Peyer's patch (tissue), 4 donors: Measurements from ENCODE around the gene GAB1. TPM values are rescaled to one million over a fixed set of nuclear protein-coding genes. Genes with fewer than 3 reads are reported as not detected.

Source experiments
- DNase-seq, 3 donors: peaks; one replicate each; pipeline ENCODE4 v3.0.0-alpha.2; 2017 to 2019
- H3K27ac ChIP-seq, 4 donors: fragments of 200-600 bp; sonication (generic); one replicate each; pipeline ENCODE4 v1.5.1; 2016 to 2019
- H3K27me3 ChIP-seq, 2 donors: fragments of 200-600 bp; sonication (generic); one replicate each; pipeline ENCODE4 v1.5.1; 2019
- H3K36me3 ChIP-seq, 3 donors: fragments of 200-600 bp; sonication (generic); one replicate each; pipeline ENCODE4 v1.5.1; 2016 to 2019
- H3K4me1 ChIP-seq, 4 donors: fragments of 200-600 bp; sonication (generic); one replicate each; pipeline ENCODE4 v1.5.1; 2016 to 2019
- H3K4me3 ChIP-seq, 4 donors: fragments of 200-600 bp; sonication (generic); 1 replicate in 3 of 4; 2 replicates in 1 of 4; pipeline ENCODE4 v1.5.1; 2016 to 2019; ENCODE audit warnings: mild to moderate bottlenecking in 1 of 4
- H3K9me3 ChIP-seq, 4 donors: fragments of 200-600 bp; sonication (generic); one replicate each; pipeline ENCODE4 v1.5.1; 2016 to 2019; ENCODE audit warnings: mild to moderate bottlenecking in 1 of 4
- CTCF ChIP-seq, 6 experiments: fragments of 450-650 bp in 4 of 6; fragments of 200-600 bp in 2 of 6; sonication (generic) in 1 of 6; IDR thresholded peaks; one replicate each; pipeline ENCODE4 v1.5.1; 2017 to 2019; ENCODE audit warnings: antibody characterized with exemption in 6 of 6, mild to moderate bottlenecking in 3 of 6, moderate library complexity in 1 of 6
- POLR2A ChIP-seq, 2 donors: fragments of 450-650 bp; IDR thresholded peaks; one replicate each; pipeline ENCODE4 v1.5.1; 2017; ENCODE audit warnings: antibody characterized with exemption in 2 of 2, mild to moderate bottlenecking in 2 of 2, moderate library complexity in 2 of 2
- total RNA-seq, 4 donors: library from RNA; depleted of rRNA; stranded (reverse); fragments of >200 nt; gene quantifications; one replicate each; pipeline ENCODE4 v1.1.0, GENCODE V29; 2016

GAB1 gene
- total RNA-seq, 4 donors from 2014 or later: 31.9 to 76.7 (median 40.5) TPM

GRCh38 chr4:143397335-143397734 is 60.7 kb downstream of the GAB1 start:
- H3K4me3 ChIP-seq: no peak overlapping the region
- no peaks in the 10 kb centered on the region for H3K9me3 ChIP-seq
- no peak overlapping the region for H3K27ac ChIP-seq
- no peaks in the 10 kb centered on the region for H3K27me3 ChIP-seq
- TF ChIP-seq CTCF (IDR thresholded peaks at IDR 0.05) (no peak), POLR2A (IDR thresholded peaks at IDR 0.05) (no peak)
- peaks cover 0 to 11% (median 0%) of the 10 kb centered on the region in 4 donors for H3K4me1 ChIP-seq
- no peak for DNase-seq
- H3K36me3 ChIP-seq: no peaks in the 10 kb centered on the region

- Histone ChIP-seq H3K27ac (no peak overlapping the region), H3K9me3 (no peaks in the 10 kb centered on the region), H3K4me1 (peaks cover 0 to 15% (median 0%) of the 10 kb centered on the region in 4 donors), H3K4me3 (no peak overlapping the region), H3K36me3 (no peaks in the 10 kb centered on the region), H3K27me3 (no peaks in the 10 kb centered on the region)
- no peak for DNase-seq
- no peak for TF ChIP-seq CTCF (IDR thresholded peaks at IDR 0.05)
- TF ChIP-seq POLR2A (IDR thresholded peaks at IDR 0.05): no peak
Observed at GRCh38 chr4:143397887-143398286, 61.2 kb downstream of the GAB1 start.

- TF ChIP-seq CTCF (IDR thresholded peaks at IDR 0.05): peak; percentile 56 to 77 (median 68)
- TF ChIP-seq POLR2A (IDR thresholded peaks at IDR 0.05): no peak
- Histone ChIP-seq H3K4me3 (no peak overlapping the region), H3K4me1 (peaks cover 0 to 26% (median 3%) of the 10 kb centered on the region in 4 donors), H3K36me3 (no peaks in the 10 kb centered on the region), H3K9me3 (no peaks in the 10 kb centered on the region), H3K27ac (peak overlapping the region in 1 of 4 donors; percentile 2), H3K27me3 (no peaks in the 10 kb centered on the region)
- no peak for DNase-seq
Observed at GRCh38 chr4:143399113-143399949, 62.7 kb downstream of the GAB1 start.

- Histone ChIP-seq H3K9me3 (no peaks in the 10 kb centered on the region), H3K27ac (no peak overlapping the region), H3K36me3 (no peaks in the 10 kb centered on the region), H3K27me3 (no peaks in the 10 kb centered on the region), H3K4me3 (no peak overlapping the region), H3K4me1 (peaks cover 0 to 34% (median 6%) of the 10 kb centered on the region in 4 donors)
- TF ChIP-seq CTCF (IDR thresholded peaks at IDR 0.05): no peak
- no peak for DNase-seq
Observed at GRCh38 chr4:143400082-143400481, 63.4 kb downstream of the GAB1 start.

- H3K36me3 ChIP-seq: no peaks in the 10 kb centered on the region
- peak overlapping the region in 3 of 4 donors; percentile 14 to 24 (median 18) for H3K27ac ChIP-seq
- no peaks in the 10 kb centered on the region for H3K9me3 ChIP-seq
- peaks cover 0 to 46% (median 6%) of the 10 kb centered on the region in 4 donors for H3K4me1 ChIP-seq
- no peaks in the 10 kb centered on the region for H3K27me3 ChIP-seq
- no peak for DNase-seq
- TF ChIP-seq POLR2A (IDR thresholded peaks at IDR 0.05) (no peak), CTCF (IDR thresholded peaks at IDR 0.05) (no peak)
- H3K4me3 ChIP-seq: no peak overlapping the region
Observed at GRCh38 chr4:143402776-143403552, 66.3 kb downstream of the GAB1 start.
